Esophagus muscularis mucosa (tissue), 4 donors: ENCODE results near the gene ZNF407. TPM values are rescaled to one million over a fixed set of nuclear protein-coding genes. Genes with fewer than 3 reads are reported as not detected.

Experiments
- DNase-seq: peaks from one replicate; pipeline ENCODE4 v3.0.0-alpha.2; 2017; ENCODE audit errors: extremely low spot score
- H3K27ac ChIP-seq, 4 donors: fragments of 200-600 bp; sonication (generic); replicated peaks in 1 of 4; 1 replicate in 3 of 4; 2 replicates in 1 of 4; pipeline ENCODE4 v1.5.1; 2016 to 2019; ENCODE audit warnings: mild to moderate bottlenecking in 1 of 4
- H3K27me3 ChIP-seq, 4 donors: fragments of 200-600 bp; sonication (generic); one replicate each; pipeline versions ENCODE4 v1.5.1 to v1.6.0; 2016 to 2019
- H3K36me3 ChIP-seq, 4 donors: fragments of 200-600 bp; sonication (generic); one replicate each; pipeline ENCODE4 v1.5.1; 2016 to 2019
- H3K4me1 ChIP-seq, 4 donors: fragments of 200-600 bp; sonication (generic); one replicate each; pipeline ENCODE4 v1.5.1; 2016 to 2019
- H3K4me3 ChIP-seq, 4 donors: fragments of 200-600 bp; sonication (generic); 1 replicate in 2 of 4; 2 replicates in 2 of 4; pipeline ENCODE4 v1.5.1; 2016 to 2019; ENCODE audit warnings: mild to moderate bottlenecking in 4 of 4, moderate library complexity in 1 of 4
- H3K9me3 ChIP-seq, 4 donors: fragments of 200-600 bp; sonication (generic); 1 replicate in 3 of 4; 2 replicates in 1 of 4; pipeline ENCODE4 v1.5.1; 2016 to 2019
- CTCF ChIP-seq, 3 experiments: fragments of 200-600 bp in 2 of 3; fragments of 450-650 bp in 1 of 3; sonication (generic) in 2 of 3; IDR thresholded peaks; one replicate each; pipeline ENCODE4 v1.5.1; 2017 to 2019; ENCODE audit warnings: antibody characterized with exemption in 3 of 3, mild to moderate bottlenecking in 2 of 3, moderate library complexity in 1 of 3
- EP300 ChIP-seq: sonication (generic); formaldehyde crosslinking; IDR thresholded peaks from one replicate; pipeline ENCODE4 v1.6.1; 2017; ENCODE audit warnings: antibody characterized with exemption
- POLR2A ChIP-seq: fragments of 450-650 bp; IDR thresholded peaks from one replicate; pipeline ENCODE4 v1.6.1; 2017; ENCODE audit warnings: antibody characterized with exemption, moderate library complexity, mild to moderate bottlenecking, low read depth
- POLR2AphosphoS5 ChIP-seq, 2 donors: sonication (generic); formaldehyde crosslinking; IDR thresholded peaks; one replicate each; pipeline ENCODE4 v1.6.1; 2017; ENCODE audit warnings: antibody characterized with exemption in 2 of 2
- WGBS: methylation state at CpG from one replicate; pipeline ENCODE4 v1.1.5; 2018; 5-methylcytosine and 5-hydroxymethylcytosine counted together
- intact Hi-C: fragments of 100-400 bp; cut with DNase I; formaldehyde crosslinking; loops from one replicate; pipeline ENCODE4 v1.15.1; 2023
- total RNA-seq, 4 donors: library from RNA; depleted of rRNA; stranded (reverse); fragments of >200 nt; gene quantifications; one replicate each; pipeline versions ENCODE4 v1.1.0 to v1.2.1, GENCODE V29; 2016

Gene ZNF407
- total RNA-seq, 4 donors from 2014 or later, result 13.9 to 19.1 (median 17.2) TPM

- no peak overlapping the region for H3K27ac ChIP-seq
- 76% methylated on average over 4 of the region's 4 CpGs for WGBS
- TF ChIP-seq CTCF (IDR thresholded peaks at IDR 0.05) (no peak), POLR2A (no peak), EP300 (no peak), POLR2AphosphoS5 (IDR thresholded peaks at IDR 0.05) (no peak)
- DNase-seq, result no peak
- H3K9me3 ChIP-seq, result no peaks in the 10 kb centered on the region
- H3K27me3 ChIP-seq, result peaks cover 0 to 8% (median 0%) of the 10 kb centered on the region in 4 donors
- intact Hi-C loops, result no loop called here
- H3K4me1 ChIP-seq, result no peaks in the 10 kb centered on the region
- H3K4me3 ChIP-seq, result no peak overlapping the region
- no peaks in the 10 kb centered on the region for H3K36me3 ChIP-seq
These were observed 27.4 kb upstream of the ZNF407 start for GRCh38 chr18:74570266-74570665.

GRCh38 chr18:74571895-74572680 is 25.6 kb upstream of the ZNF407 start:
- no peak for TF ChIP-seq EP300
- no peak for TF ChIP-seq POLR2A
- TF ChIP-seq POLR2AphosphoS5 (IDR thresholded peaks at IDR 0.05), result no peak
- no peak for TF ChIP-seq CTCF (IDR thresholded peaks at IDR 0.05)
- Histone ChIP-seq H3K9me3 (no peaks in the 10 kb centered on the region), H3K27ac (no peak overlapping the region), H3K4me1 (no peaks in the 10 kb centered on the region), H3K4me3 (no peak overlapping the region), H3K36me3 (no peaks in the 10 kb centered on the region), H3K27me3 (peaks cover 0 to 8% (median 0%) of the 10 kb centered on the region in 4 donors)
- intact Hi-C loops, result no loop called here
- WGBS, result 79% methylated on average over 12 of the region's 12 CpGs
- DNase-seq, result no peak

DNA sequence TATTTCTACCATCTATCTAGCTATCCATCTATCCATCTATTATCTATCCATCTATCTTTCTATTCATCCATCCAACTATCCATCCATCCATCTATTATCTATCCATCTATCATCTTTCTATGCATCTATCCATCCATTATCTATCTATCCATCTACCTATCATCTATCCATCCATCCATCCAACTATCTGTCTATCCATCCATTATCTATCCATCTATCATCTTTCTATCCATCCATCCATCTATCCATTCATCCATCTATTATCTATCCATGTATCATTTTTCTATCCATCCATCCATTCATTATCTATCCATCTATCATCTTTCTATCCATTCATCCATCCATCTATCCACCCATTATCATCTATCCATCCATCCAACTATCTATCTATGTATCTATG is 24.6 kb upstream of the ZNF407 start:
- Histone ChIP-seq H3K36me3 (no peaks in the 10 kb centered on the region), H3K4me1 (no peaks in the 10 kb centered on the region), H3K9me3 (no peaks in the 10 kb centered on the region), H3K27me3 (peaks cover 0 to 10% (median 0%) of the 10 kb centered on the region in 4 donors), H3K27ac (no peak overlapping the region), H3K4me3 (no peak overlapping the region)
- intact Hi-C loops, result no loop called here
- TF ChIP-seq EP300 (no peak), POLR2AphosphoS5 (IDR thresholded peaks at IDR 0.05) (no peak), CTCF (IDR thresholded peaks at IDR 0.05) (no peak)
- DNase-seq, result no peak

- no peaks in the 10 kb centered on the region for H3K36me3 ChIP-seq
- H3K9me3 ChIP-seq, result no peaks in the 10 kb centered on the region
- H3K27ac ChIP-seq, result no peak overlapping the region
- WGBS, result 74% methylated on average over 2 of the region's 2 CpGs
- H3K4me3 ChIP-seq, result no peak overlapping the region
- TF ChIP-seq CTCF (IDR thresholded peaks at IDR 0.05), result no peak
- no peak for TF ChIP-seq POLR2A
- TF ChIP-seq POLR2AphosphoS5 (IDR thresholded peaks at IDR 0.05), result no peak
- TF ChIP-seq EP300, result no peak
- intact Hi-C loops, result no loop called here
- H3K4me1 ChIP-seq, result no peaks in the 10 kb centered on the region
- H3K27me3 ChIP-seq, result peaks cover 0 to 17% (median 0%) of the 10 kb centered on the region in 4 donors
- no peak for DNase-seq
These were observed 22.8 kb upstream of the ZNF407 start for GRCh38 chr18:74574916-74575315.

DNA sequence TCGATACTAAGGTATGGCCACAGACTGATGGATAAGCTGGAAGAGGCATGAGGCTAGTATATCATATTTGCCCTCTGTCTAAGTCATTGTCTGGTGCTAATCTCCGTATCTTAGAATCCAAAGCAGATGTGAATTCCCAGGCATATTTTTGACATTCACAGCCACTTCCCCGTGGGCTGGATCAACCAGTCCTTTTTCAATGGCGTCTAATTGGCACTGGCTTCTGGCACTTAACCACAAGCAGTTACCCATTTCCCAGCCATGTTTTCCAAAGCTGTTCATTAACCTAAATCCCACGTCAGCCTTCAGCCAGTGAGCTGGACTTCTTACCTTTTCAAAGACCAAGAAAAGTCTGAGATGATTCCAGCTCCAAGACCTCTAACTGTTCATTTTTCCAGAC is 20.7 kb upstream of the ZNF407 start:
- Histone ChIP-seq H3K9me3 (no peaks in the 10 kb centered on the region), H3K36me3 (no peaks in the 10 kb centered on the region), H3K4me1 (no peaks in the 10 kb centered on the region), H3K27me3 (peaks cover 0 to 36% (median 0%) of the 10 kb centered on the region in 4 donors), H3K27ac (no peak overlapping the region), H3K4me3 (no peak overlapping the region)
- no peak for TF ChIP-seq POLR2AphosphoS5 (IDR thresholded peaks at IDR 0.05)
- TF ChIP-seq CTCF (IDR thresholded peaks at IDR 0.05), result no peak
- no peak for TF ChIP-seq POLR2A
- TF ChIP-seq EP300, result no peak
- intact Hi-C loops, result no loop called here
- no peak for DNase-seq
- WGBS, result 70% methylated on average over 5 of the region's 5 CpGs
